NOMO-1 treated with DMSO at 0.1 percent for 48 hours (cell line): ENCODE results near the gene OSER1.

ENCODE experiments used
- DNase-seq: peaks from one replicate; lab custom pipeline; 2025; ENCODE audit not compliant: unreplicated experiment; lab: John Stamatoyannopoulos, UW

The OSER1 gene

GRCh38 chr20:44181611-44182010 lies 29.0 kb downstream of the OSER1 start:
- DNase-seq: no peak

- DNase-seq: no peak
Observed at GRCh38 chr20:44180814-44181213, 29.8 kb downstream of the OSER1 start.

- DNase-seq: no peak
Observed at GRCh38 chr20:44176833-44177534, 33.6 kb downstream of the OSER1 start.

GRCh38 chr20:44174996-44175765 lies 35.4 kb downstream of the OSER1 start:
- no peak for DNase-seq

- DNase-seq: no peak
Observed at GRCh38 chr20:44173846-44174245, 36.7 kb downstream of the OSER1 start.

GRCh38 chr20:44173116-44173515 lies 37.5 kb downstream of the OSER1 start:
- no peak for DNase-seq

GRCh38 chr20:44172572-44172950 lies 38.0 kb downstream of the OSER1 start:
- no peak for DNase-seq

- DNase-seq: no peak
Observed at GRCh38 chr20:44171775-44172571, 38.6 kb downstream of the OSER1 start.

- DNase-seq: no peak
Observed at GRCh38 chr20:44170816-44171410, 39.7 kb downstream of the OSER1 start.

GRCh38 chr20:44167736-44168135 lies 42.8 kb downstream of the OSER1 start:
- DNase-seq: no peak

GRCh38 chr20:44166477-44166876 lies 44.1 kb downstream of the OSER1 start:
- no peak for DNase-seq

GRCh38 chr20:44166008-44166407 lies 44.6 kb downstream of the OSER1 start:
- DNase-seq: no peak

GRCh38 chr20:44160133-44160532 lies 50.4 kb downstream of the OSER1 start:
- no peak for DNase-seq

- no peak for DNase-seq
Observed at GRCh38 chr20:44159711-44160110, 50.9 kb downstream of the OSER1 start.

GRCh38 chr20:44159125-44159524 lies 51.4 kb downstream of the OSER1 start:
- no peak for DNase-seq

GRCh38 chr20:44157061-44157460 lies 53.5 kb downstream of the OSER1 start:
- no peak for DNase-seq

- no peak for DNase-seq
Observed at GRCh38 chr20:44154521-44155001, 56.0 kb downstream of the OSER1 start.

- DNase-seq: no peak
Observed at GRCh38 chr20:44153636-44154043, 56.9 kb downstream of the OSER1 start.

GRCh38 chr20:44151621-44152416 lies 58.8 kb downstream of the OSER1 start:
- no peak for DNase-seq

GRCh38 chr20:44146272-44146671 lies 64.3 kb downstream of the OSER1 start:
- DNase-seq: no peak
